GM21576 (cell line): ENCODE results near the gene MYBBP1A.

ENCODE experiments used
- ATAC-seq: cut with Tn5 transposase; IDR thresholded peaks from one replicate; pipeline ENCODE4 v1.9.1; 2021; ENCODE audit warnings: mild to moderate bottlenecking, moderate library complexity; ENCODE audit not compliant: unreplicated experiment

The MYBBP1A gene

DNA sequence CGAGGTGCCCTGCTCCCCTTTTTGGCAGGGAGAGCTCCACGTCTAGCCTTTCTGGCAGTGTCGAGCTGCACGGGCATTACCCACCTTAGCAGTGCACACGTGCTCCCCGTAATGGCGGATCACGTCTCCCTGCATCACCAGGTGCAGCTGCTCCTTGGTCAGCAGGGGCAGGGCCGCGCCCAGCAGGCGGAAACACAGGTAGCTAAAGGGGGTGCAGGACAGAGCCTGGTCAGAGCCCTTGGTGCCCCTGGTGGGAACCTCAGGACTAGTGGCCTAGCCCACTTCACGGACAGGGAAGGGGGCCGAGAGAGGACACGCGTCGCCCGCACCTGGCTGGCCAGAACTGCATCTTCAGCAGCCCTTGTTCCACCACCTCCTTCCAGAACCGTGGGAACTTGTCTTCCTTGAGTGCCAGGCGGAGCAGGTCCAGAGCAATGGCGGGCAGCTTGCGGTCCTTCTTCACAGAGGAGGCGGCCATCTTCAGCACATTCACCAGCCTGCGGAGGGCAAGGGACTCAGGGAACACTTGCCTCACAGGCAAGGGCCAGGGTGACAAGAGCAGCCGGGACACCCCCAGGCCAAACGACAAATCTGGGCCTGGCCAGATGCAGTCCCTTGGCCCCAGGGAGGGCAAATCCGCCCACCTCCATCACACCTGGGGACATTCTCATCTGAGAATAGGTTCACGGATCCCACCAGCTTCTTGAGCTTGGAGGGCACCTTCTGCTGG lies 3.2 kb downstream of the MYBBP1A start:
- no peak for ATAC-seq

DNA sequence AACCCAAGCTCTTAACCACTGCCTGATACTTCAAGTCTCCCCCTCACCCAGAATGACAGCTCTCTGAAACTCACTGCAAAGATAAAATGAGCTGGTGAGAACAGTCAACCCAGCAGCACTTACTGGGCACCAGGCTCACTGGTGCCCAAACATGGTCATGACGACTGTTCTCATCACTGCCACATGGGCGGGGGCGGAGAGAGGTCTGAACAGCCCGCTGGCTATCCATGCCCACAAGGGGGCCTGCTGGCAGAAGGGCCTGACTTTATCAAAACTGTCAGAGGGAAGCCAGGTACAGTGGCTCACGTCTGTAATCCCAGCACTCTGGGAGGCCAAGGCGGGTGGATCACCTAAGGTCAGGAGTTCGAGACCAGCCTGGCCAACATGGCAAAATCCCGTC lies 4.0 kb downstream of the MYBBP1A start:
- no peak for ATAC-seq

DNA sequence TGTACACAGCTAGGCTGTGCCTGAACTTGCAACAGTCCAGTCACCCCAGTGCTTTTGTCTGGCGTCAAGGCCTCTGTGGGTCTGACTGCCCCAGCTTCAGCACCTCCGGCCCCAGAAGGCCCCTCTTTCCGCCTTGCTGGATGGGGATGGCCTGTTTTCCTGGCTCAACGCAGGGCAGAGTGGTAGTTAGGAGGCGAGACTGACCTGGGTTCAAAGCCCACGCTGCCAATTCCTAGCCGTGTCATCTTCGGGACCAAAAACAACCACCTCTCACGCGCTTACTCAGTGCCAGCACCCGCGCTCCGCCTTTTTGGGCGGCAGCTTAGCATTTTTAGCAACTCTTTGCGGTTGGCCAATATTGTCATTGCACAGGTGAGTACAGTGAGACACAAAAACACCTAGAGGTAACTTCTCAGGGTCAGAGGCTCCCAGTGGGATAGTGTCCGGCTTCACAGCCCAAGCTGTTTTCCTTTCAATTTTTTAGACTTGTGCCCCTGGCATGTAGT lies 4.6 kb downstream of the MYBBP1A start:
- ATAC-seq: no peak

DNA sequence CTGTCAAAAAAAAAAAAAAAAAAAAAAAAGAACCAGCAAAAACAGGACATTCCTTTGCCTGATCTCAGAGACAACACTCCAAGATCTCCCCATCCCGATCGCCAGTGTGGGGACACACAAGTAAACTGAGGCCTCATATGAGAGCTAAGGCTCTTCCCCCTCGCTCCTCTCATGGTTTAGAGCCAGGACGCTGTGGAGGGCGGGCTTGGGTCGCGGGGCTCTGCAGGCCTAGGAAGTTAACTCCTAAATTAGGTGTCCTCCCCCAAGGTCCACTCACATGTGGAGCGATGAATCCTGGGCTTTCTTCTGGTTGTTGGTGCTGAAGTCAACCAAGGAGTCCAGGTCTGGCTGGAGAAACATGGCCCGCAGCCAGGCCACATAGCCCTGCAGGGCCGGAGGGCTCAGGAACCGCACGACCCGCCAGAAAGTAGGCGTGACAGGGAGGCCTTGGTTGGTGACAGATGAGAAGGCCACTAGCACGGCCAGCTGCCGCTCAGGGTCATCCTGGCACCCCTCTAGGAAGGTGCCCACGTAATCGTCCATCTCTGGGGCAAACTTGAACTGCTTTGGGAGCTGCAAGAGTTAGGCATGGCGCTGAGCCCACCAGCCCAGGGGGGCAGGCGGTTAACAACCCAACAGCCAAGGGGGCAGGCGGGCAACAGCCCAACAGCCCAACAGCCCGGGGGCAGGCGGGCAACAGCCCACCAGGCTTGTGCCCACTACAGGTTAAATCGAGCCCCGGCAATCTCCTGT lies 5.2 kb downstream of the MYBBP1A start:
- ATAC-seq: no peak

DNA sequence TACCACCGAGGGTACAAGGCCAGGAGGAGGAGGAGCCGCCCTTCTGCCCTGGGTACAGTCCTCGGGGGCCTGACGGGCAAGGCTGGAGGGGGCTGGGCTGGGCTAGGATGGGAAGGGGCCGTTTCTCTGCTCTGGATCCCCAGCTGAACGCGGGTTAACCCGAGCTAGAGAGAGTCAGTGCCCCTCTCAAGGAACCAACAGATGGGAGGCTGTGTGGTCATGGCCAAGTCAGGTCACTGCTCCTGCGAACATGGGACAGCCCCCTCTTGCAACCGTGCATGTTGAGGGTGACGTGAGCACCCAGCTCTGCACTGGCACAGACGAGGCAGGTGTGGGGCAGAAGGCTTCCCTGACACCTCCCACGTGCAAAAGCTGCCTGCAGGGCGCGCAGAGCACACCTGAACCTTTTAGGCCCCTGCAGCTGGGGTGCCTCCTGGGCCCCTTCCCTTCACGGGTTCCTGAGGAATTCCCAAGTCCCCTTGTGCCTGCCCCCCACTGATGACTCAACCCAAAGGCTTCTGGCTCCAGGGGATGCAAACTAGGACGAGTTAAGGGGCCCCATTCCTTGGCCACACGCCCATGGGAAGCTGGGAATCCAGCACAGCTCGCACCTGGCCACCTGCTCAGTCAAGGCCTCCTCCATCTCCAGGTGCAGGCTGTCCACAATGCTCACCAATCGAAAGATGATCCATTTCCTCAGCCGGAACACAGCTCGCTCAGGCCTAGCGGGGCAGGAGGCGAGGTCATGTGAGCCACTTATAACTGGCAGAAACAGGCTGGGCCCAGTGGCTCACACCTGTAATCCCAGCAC lies 6.3 kb downstream of the MYBBP1A start:
- ATAC-seq: no peak

DNA sequence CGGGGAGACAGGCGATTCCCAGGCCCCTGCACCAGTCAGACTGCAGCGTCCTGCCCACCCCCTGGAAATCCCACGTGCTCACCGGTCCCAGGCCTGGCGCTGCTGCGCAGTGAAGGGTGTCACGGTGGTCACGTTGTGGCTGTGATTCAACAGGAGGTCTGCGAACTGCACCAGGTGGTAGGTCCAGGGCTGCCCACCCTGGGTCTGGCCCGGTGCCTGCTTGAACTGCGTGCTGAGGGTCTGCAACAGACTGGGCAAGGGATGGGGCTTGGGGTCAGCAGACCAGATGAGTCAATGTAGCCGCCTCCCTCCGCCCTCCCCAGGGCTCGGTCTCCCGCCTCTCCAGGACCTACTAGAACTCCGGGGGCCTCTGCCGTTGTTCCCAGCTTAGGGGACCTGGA lies 7.1 kb downstream of the MYBBP1A start:
- no peak for ATAC-seq

DNA sequence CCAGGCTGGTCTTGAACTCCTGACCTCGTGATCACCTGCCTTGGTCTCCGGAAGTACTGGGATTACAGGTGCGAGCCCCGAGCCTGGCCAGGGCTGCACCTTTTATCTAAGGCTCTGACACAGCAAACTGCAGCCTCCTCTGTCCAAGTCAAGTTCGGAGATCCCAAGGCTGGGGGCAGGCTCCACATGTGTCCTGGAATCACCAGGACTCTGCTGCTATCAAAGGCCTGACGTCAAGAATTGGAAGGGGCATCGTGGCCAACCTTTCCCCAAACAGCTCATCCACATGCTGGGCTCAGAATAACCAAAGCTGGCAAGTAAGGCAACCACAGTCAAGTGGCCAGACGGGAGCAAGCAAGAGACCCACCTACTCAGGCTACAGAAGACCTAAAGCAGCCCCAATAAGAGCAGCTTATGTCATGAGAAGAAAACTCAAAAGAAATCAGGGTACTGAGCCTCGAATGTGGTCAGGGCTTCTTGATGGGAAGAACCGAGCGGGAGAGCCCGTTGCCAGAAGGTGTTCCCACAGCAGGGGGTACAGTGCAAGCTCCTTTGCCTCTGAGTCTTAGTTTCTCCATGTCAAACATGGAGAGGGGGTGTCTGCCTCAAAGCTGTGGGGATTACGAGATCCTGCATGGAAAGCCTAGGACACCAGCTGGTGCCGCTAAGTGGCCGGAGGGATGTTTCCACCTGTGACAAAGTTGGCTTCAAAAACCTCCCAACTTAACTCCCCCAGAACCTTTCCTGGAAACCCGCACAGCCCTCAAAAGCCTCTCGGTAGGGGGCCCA lies 7.9 kb downstream of the MYBBP1A start:
- no peak for ATAC-seq

DNA sequence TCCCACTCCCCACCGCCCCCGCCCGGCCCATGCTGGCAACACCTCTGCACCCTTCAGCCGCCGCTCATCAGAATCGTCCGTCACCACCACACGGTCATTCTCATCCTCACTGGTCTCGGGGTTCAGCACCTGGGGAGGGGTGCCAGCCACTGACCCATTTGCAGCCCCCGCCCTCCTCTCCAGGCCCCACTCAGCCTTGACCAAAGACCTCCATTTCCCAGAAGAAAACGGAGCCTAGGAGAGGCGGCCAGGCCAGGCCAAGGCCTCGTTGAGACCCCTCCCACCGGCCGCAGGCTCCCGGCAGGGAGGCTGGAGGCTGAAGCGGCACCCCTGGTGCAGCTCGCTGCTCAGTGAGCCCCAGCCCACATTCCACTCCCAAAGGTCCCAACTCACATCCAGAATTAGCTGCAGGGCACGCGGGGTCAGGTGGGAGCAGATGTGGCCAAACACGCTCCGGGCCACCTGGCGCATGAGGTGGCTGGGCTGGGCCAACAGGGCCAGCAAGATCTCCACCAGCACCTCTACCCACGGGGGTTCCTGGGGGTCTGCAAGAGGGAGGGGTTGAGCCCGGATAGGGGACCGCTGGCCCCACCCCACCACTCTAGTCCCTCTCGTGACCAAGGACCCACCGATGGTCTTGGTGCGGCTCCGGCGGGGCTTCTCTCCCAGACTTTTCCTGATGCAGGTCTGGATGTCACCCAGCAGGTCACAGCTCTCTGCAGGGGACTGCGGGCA lies 9.8 kb downstream of the MYBBP1A start:
- no peak for ATAC-seq

DNA sequence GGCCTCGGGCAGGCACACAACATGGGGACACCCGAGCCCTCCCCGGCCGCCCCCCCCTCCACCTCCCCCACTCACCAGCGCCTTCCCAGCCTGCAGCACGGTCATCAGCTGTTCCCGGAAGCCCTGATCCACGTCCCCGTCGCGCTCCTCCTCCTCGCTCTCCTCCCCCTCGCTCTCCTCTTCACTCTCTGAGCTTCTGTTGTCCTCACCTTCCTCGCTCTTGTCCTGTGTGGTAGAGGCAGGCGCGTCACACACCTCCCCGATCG lies 10.3 kb downstream of the MYBBP1A start:
- no peak for ATAC-seq

DNA sequence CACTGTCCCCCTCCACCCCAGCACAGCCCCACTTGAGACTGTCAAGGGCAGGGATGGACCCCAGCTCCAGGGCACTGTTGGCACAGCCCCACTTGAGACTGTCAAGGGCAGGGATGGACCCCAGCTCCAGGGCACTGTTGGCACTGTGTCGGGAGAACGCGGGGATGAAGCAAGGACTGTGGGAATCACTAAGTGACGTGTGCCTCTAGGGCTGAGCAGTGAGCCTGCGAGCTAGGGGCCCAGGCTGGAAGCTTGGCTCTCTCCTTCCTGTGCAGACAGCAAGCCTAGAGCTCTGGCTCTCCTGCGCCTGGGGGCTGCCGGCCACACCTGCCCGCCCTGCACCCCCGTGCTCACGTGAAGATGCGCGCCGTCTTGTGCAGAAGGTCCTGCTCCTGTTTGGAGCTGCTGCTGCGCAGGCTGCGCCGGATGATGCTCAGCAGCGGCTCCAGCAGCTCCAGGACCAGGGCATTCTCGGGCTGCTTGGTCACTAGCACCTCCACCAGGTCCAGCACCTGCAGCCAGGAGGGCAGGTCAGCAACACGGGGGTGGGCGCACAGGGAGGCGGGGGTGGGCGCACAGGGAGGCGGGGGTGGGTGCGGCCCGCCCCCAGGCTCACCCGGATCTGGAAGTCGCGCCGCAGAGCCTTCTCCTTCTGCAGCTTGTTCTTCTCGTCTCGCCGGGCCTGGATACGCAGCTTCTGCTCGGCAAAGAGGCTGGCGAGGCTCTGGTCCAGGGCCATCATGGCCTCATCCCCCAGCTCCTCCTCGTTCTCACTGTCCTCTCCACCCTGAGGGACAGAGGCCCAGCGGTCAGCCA lies 10.8 kb downstream of the MYBBP1A start:
- ATAC-seq: no peak

DNA sequence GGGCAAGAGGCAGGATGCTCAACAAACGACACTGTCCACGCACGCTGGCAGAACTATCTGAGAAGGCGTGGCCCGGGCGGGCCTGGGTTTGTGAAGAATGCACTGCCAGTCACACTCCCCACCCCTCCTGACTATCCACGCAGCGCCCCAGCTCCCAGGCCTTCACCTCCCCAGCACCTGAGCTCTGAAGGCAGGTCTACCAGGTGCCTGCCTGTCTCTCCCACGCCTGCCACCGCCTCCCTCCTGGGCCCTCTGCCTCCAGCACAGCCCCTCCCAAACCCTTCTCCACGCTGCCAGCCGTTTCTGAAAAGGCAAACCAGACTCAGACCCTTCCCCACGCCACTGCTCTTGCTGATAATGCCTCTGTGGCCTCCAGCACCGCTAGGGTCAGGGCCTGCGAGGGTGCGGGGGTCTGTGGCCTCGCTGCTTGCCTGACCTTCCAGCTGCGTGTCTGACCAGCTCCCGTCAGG lies 11.6 kb downstream of the MYBBP1A start:
- ATAC-seq: no peak

DNA sequence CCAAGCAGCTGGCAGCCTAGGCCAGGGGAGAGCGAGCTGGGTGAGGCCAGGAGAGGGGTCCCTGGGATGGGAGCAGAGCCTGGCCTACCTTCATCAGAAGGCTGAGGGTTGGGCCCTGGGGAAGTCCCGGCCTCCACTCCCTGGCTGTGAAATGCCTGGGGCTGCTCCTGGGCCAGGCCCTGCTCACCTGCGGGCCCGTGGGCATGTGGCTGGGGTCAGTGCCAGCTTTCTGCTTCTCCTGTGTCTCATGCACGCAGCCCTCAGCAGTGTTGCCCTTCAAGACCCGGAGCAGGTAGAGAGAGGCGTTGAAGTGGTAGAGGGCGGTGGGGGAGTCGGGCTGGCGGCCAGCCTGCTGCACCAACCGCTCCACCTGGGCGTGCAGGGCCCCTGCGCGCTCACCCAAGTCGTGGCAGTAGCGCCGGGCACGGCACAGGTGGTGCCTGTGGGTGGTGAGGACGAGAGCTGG lies 12.4 kb downstream of the MYBBP1A start:
- ATAC-seq: no peak

DNA sequence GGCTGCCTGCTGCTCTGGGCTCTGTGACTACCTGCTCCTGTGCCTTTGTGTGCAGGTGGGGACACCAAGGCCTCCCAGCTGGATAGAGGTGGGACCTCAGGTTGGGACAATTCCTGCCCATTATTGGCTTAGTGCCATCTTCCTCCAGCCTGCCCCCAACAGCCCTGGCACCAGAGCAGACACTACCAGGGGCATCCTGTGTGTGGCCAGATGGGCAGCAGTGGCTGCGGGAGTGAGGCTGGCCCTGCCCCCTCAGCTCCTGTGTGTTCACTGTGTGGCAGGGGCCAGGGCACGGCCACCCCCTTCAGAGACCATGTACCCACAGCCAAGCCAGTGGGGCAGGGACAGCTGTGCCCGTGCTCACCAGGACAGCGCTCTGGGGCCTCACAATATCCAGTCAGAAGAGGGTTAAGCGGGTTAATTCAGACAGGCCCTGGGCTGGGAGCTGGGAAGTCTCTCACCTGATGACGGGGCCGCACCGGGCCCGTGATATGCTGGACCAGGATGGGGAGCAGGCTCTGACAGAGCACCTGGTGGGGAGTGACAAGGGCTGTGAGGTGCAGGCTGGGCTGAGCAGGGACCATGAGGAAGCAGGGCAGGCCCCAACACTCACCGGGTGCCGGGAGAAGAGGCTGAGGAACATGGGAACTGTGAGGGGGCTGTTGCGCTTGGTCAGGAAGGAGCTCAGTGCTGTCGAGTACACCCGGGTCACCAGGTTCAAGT lies 13.0 kb downstream of the MYBBP1A start:
- ATAC-seq: no peak

DNA sequence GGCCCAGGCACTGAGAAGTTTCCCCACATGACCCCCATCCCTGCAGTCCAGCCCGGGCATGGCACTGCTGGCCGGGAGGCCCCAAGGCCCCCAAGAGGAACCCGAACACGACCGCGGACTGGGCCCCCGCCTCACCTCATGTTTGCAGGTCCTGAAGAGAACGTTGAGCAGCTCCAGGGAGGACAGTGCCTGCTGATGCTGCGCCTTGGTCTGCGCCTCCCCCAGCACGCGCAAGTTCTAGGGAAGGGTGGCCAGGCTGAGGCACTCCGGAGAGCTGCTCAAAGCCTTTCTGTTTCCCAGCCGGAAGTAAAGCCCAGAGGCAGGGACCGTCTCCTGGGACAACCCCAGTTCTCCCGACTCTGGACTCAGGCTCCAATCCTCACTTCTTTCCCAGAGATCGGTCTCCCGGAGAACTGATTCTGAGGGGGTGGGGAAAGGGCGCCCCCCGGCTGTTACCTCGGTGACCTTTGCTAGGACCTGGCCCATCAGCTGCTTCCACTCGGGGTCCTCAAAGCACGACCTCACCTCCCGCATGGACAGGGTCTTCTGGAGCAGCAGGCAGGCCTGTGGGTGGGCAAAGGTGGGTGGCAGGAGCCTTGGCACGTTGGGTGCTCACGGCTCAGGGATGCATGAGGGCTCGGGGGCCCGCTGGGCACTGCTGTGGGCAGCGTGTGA lies 13.7 kb downstream of the MYBBP1A start:
- ATAC-seq: no peak

DNA sequence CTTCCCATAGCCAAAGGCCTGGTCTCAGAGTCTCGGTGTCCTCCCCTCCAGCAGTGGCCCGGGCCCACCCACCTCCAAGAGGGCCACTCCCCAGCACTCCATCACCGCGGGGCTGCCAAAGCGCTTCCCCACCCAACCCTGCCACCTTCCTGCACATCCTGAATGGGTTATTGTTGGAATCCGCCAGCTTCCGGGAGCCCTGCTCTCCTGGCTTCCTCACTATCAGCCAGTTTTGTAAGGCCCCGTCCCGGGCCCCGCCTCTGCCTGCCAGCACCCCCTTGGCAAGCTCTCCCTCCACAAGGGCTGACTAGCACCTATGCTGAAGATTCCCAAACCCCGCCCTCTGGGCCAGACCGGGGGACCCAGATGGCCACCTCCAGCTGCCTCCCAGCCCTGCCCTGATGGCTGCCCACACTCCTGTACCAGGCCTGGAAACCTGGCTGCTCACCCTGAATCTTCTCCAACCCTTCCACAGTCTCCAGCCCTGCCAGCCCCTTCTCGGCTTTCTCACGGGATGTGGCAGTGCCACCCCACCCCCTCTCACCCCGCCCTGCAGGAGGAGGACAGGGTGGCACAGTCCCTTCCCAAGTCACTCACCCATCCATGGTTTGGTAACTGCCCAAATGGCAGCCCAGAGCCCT lies 14.4 kb downstream of the MYBBP1A start:
- ATAC-seq: no peak

DNA sequence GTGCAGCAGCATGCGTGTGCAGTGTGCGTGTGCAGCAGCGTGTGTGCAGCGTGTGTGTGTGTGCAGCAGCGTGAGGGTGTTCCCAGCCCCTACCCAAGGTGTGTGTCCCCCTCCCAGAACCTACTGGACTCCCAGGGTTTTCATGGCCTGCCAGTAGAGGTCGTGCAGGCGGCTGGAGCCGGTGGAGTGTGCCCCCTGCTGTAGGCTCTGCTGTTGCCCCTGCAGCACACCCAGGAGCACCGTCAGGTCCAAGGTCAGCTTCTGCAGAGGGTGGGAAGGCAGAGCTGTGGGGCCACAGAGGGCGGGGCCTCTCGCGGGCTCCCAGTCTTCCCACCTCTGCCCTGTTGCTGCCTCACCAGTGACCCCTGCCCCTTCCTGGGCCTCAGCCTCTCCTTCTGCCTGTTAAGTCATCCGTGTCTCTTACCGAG lies 14.9 kb downstream of the MYBBP1A start:
- ATAC-seq: no peak

DNA sequence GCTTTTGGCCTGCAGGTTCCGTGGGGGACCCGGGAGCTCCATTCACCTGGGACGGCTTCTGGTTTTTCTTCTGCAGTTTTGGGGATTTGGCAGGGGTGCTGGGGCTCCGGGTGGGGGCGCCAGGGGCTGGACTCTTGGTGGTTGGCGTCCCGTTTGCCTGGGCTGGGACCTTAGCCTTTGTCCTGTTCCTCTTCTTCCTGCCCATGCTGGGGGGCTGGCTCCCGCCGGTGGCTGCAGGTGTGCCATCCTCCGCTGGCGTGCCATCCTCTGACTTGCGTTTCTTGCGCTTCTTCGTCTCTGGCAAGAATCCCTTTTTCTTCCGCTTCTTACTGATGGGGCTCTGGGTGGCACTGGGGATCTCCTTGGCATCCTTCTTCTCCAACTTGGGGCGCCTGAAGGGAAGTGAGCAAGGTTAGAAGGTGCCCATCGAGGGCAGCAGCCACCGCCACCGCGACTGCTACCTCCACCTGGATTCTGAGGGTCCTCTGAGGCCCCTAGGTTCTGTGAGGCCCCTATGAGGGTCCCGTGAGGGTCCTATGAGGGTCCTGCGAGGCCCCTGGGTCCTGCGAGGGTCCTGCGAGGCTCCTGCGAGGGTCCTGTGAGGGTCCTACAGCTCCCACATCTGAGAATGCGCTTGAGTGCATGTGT lies 15.5 kb downstream of the MYBBP1A start:
- ATAC-seq: no peak
